ENCODE results near the gene SEZ6L.

DNA sequence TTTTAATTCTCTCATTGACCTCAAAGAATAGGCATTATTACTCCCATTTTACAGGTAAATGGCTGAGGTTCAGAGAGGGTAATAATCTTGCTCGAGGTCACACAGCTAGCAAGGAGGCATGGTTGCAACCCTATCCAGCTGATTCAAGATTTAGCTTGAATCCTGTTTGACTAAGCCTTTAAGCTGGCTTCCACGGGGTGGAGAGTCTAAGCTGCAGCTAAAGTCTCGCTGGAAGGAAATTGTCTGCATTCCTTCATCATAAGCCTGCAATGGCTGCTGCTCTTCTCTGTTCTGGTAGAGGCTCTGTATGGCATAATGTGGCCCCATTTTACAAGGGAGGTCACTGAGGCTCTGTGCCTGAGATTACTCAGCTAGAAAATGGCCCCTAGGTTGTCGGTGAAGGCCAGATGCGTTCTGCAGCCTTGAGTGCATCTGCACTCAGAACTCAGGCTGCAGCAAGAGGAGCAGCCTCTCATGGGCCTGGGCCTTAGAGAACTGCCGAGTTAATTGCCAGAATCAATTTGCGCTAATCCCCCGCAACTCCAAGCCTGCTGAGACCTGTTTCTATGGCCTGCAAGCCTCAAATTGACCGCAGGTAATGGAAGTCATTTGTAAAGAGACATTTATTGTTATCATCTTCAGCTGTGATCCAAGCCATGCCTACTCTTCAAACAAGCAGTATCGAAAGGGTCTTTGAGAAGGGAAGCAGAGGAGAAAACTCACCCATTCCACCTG, 44.1 kb upstream of the SEZ6L start:
- TF ChIP-seq EZH2 (IDR thresholded peaks at IDR 0.05; ENCODE audit: borderline replicate concordance): no peak
- TF ChIP-seq, protein P1, sequence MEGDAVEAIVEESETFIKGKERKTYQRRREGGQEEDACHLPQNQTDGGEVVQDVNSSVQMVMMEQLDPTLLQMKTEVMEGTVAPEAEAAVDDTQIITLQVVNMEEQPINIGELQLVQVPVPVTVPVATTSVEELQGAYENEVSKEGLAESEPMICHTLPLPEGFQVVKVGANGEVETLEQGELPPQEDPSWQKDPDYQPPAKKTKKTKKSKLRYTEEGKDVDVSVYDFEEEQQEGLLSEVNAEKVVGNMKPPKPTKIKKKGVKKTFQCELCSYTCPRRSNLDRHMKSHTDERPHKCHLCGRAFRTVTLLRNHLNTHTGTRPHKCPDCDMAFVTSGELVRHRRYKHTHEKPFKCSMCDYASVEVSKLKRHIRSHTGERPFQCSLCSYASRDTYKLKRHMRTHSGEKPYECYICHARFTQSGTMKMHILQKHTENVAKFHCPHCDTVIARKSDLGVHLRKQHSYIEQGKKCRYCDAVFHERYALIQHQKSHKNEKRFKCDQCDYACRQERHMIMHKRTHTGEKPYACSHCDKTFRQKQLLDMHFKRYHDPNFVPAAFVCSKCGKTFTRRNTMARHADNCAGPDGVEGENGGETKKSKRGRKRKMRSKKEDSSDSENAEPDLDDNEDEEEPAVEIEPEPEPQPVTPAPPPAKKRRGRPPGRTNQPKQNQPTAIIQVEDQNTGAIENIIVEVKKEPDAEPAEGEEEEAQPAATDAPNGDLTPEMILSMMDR (IDR thresholded peaks at IDR 0.05; ENCODE audit: poor library complexity): no peak
- no peak for TF ChIP-seq EZH2phosphoT487 (IDR thresholded peaks at IDR 0.05; ENCODE audit: low read depth, severe bottlenecking, unreplicated experiment)

All from hepatocyte (in vitro differentiated cells).